IMR-90 (cell line): ENCODE measurements around the gene ATP10D. TPM values are rescaled to one million over a fixed set of nuclear protein-coding genes. Genes with fewer than 3 reads are reported as not detected.

Source experiments
- ATAC-seq: fragments of 200-7000 bp; cut with Tn5 transposase; 2 replicates; pipeline ENCODE4 v1.9.1; 2020; ENCODE audit warnings: low read depth, mild to moderate bottlenecking, moderate library complexity
- BruUV-seq: library from RNA; stranded (reverse); fragments of 400-500 nt; replicated peaks from 2 replicates; lab custom pipeline; 2021; lab: Mats Ljungman, UMichigan
- CTCF ChIA-PET: fragments of 300-600 bp; formaldehyde crosslinking; extraction: SDS; loops from one replicate; lab custom pipeline; 2021; ENCODE audit warnings: antibody characterized with exemption; lab: Yijun Ruan, JAX
- POLR2A ChIA-PET: fragments of 300-600 bp; sonication (Branson Sonifier 250); formaldehyde crosslinking; loops from one replicate; lab custom pipeline; 2022; ENCODE audit warnings: antibody characterized with exemption; ENCODE audit not compliant: unreplicated experiment; lab: Charles Lee
- DNase-seq: peaks from one replicate; pipeline ENCODE4 v3.0.0; 2013
- H2AFZ ChIP-seq: replicated peaks from 2 replicates; pipeline ENCODE3; 2013; ENCODE audit warnings: low read length, mild to moderate bottlenecking; ENCODE audit not compliant: poor library complexity
- H2AK5ac ChIP-seq: 2 replicates; pipeline ENCODE4 v1.6.1; 2013; ENCODE audit warnings: low read depth, low read length, inconsistent platforms
- H2AK9ac ChIP-seq: replicated peaks from 2 replicates; pipeline ENCODE3; 2013; ENCODE audit warnings: mild to moderate bottlenecking, low read depth, low read length, moderate library complexity; ENCODE audit not compliant: poor library complexity
- H2BK120ac ChIP-seq: 2 replicates; pipeline ENCODE4 v1.6.1; 2013; ENCODE audit warnings: low read depth, low read length, inconsistent platforms
- H2BK15ac ChIP-seq: 3 replicates; pipeline ENCODE4 v1.6.1; 2013; ENCODE audit warnings: low read depth, low read length, inconsistent platforms
- H2BK20ac ChIP-seq: 2 replicates; pipeline ENCODE4 v1.6.1; 2013; ENCODE audit warnings: low read depth, mild to moderate bottlenecking, inconsistent platforms, low read length, moderate library complexity
- H2BK5ac ChIP-seq: 2 replicates; pipeline ENCODE4 v1.6.1; 2013; ENCODE audit warnings: mild to moderate bottlenecking, low read depth, low read length, inconsistent platforms; ENCODE audit not compliant: poor library complexity, severe bottlenecking
- H3K14ac ChIP-seq: replicated peaks from 2 replicates; pipeline ENCODE4 v1.6.1; 2013; ENCODE audit warnings: low read depth, low read length, inconsistent platforms
- H3K18ac ChIP-seq: 2 replicates; pipeline ENCODE4 v1.6.1; 2013; ENCODE audit warnings: low read depth, low read length, control low read depth
- H3K23ac ChIP-seq: 2 replicates; pipeline ENCODE4 v1.6.1; 2013; ENCODE audit warnings: low read depth, low read length, inconsistent platforms
- H3K27ac ChIP-seq: 2 replicates; pipeline ENCODE4 v1.5.1; 2013; ENCODE audit warnings: mild to moderate bottlenecking, control low read depth, low read length; ENCODE audit not compliant: insufficient read depth
- H3K27me3 ChIP-seq: 2 replicates; pipeline ENCODE4 v1.6.1; 2013; ENCODE audit warnings: low read length; ENCODE audit not compliant: control insufficient read depth, insufficient read depth
- H3K36me3 ChIP-seq: 2 replicates; pipeline ENCODE4 v1.6.1; 2013; ENCODE audit warnings: low read length, mixed read lengths; ENCODE audit not compliant: control insufficient read depth, insufficient read depth
- H3K4ac ChIP-seq: 2 replicates; pipeline ENCODE4 v1.6.1; 2013; ENCODE audit warnings: low read depth, low read length, inconsistent platforms
- H3K4me1 ChIP-seq: 2 replicates; pipeline ENCODE4 v1.6.1; 2013; ENCODE audit warnings: low read length, mixed read lengths; ENCODE audit not compliant: control insufficient read depth, insufficient read depth
- H3K4me2 ChIP-seq: 2 replicates; pipeline ENCODE4 v1.6.1; 2013; ENCODE audit warnings: low read depth, mild to moderate bottlenecking, control low read depth, low read length, moderate library complexity
- H3K4me3 ChIP-seq: 2 replicates; pipeline ENCODE4 v1.5.1; 2013; ENCODE audit warnings: low read depth, mild to moderate bottlenecking, control low read depth, low read length, moderate library complexity; ENCODE audit not compliant: insufficient read depth
- H3K56ac ChIP-seq: 2 replicates; pipeline ENCODE4 v1.6.1; 2013; ENCODE audit warnings: low read length, inconsistent platforms; ENCODE audit not compliant: insufficient read depth; ENCODE audit errors: extremely low read depth
- H3K79me1 ChIP-seq, 2 experiments: 2 replicates each; pipeline ENCODE4 v1.6.1; 2013; ENCODE audit warnings: low read length in 2 of 2, inconsistent platforms in 1 of 2, low read depth in 1 of 2
- H3K9ac ChIP-seq: 2 replicates; pipeline ENCODE4 v1.6.1; 2013; ENCODE audit warnings: low read depth, low read length, control low read depth
- H3K9me1 ChIP-seq: 2 replicates; pipeline ENCODE4 v1.6.1; 2013; ENCODE audit warnings: low read length, inconsistent platforms; ENCODE audit not compliant: insufficient read depth
- H3K9me3 ChIP-seq: 2 replicates; pipeline ENCODE4 v1.6.1; 2013; ENCODE audit warnings: low read length; ENCODE audit not compliant: control insufficient read depth, insufficient read depth
- H4K20me1 ChIP-seq: 2 replicates; pipeline ENCODE4 v1.6.1; 2013; ENCODE audit warnings: low read length, inconsistent platforms; ENCODE audit not compliant: insufficient read depth
- H4K5ac ChIP-seq: 2 replicates; pipeline ENCODE4 v1.6.1; 2013; ENCODE audit warnings: mild to moderate bottlenecking, low read depth, low read length, control low read depth
- H4K8ac ChIP-seq, 2 experiments: 2 replicates each; pipeline ENCODE4 v1.6.1; 2013; ENCODE audit warnings: low read depth in 2 of 2, low read length in 2 of 2, control low read depth in 1 of 2, inconsistent platforms in 1 of 2
- H4K91ac ChIP-seq: 2 replicates; pipeline ENCODE4 v1.6.1; 2013; ENCODE audit warnings: low read depth, low read length, inconsistent platforms; ENCODE audit not compliant: insufficient read depth
- CHD1 ChIP-seq: IDR thresholded peaks from 2 replicates; pipeline ENCODE4 v1.6.1; 2012; ENCODE audit warnings: low read depth, low read length, improper control_type of control experiment
- MAFK ChIP-seq: IDR thresholded peaks from 2 replicates; pipeline ENCODE4 v1.6.1; 2012; ENCODE audit warnings: low read depth, low read length, improper control_type of control experiment
- NFE2L2 ChIP-seq: fragments of 150-350 bp; IDR thresholded peaks from 2 replicates; pipeline ENCODE4 v1.6.1; 2016; ENCODE audit warnings: low read depth, mild to moderate bottlenecking, low read length
- POLR2A ChIP-seq: IDR thresholded peaks from 2 replicates; pipeline ENCODE4 v1.6.1; 2012; ENCODE audit warnings: mild to moderate bottlenecking, low read depth, low read length
- RCOR1 ChIP-seq: IDR thresholded peaks from 2 replicates; pipeline ENCODE4 v1.6.1; 2012; ENCODE audit warnings: mild to moderate bottlenecking, low read length, improper control_type of control experiment; ENCODE audit not compliant: insufficient replicate concordance
- RFX5 ChIP-seq: IDR thresholded peaks from 2 replicates; pipeline ENCODE4 v1.8.0; 2012; ENCODE audit warnings: low read depth, mild to moderate bottlenecking, low read length, moderate library complexity
- WGBS, 2 experiments: methylation state at CpG; one replicate each; pipeline versions ENCODE4 v1.1.5 to v1.1.7; 2013; ENCODE audit warnings: missing lambda C conversion rate in 2 of 2; ENCODE audit not compliant: insufficient read length in 1 of 2; ENCODE audit errors: extremely low coverage in 2 of 2; 5-methylcytosine and 5-hydroxymethylcytosine counted together
- dilution Hi-C: fragments of 300-500 bp; cut with HindIII; formaldehyde crosslinking; loops from one replicate; pipeline ENCODE4 v1.14.3; 2018; ENCODE audit warnings: low sequenced_read_pairs; ENCODE audit not compliant: unreplicated experiment
- in situ Hi-C: fragments of 300-500 bp; cut with MboI; formaldehyde crosslinking; loops from 3 replicates; pipeline ENCODE4 v1.14.3; 2019; ENCODE audit warnings: low sequenced_read_pairs, inconsistent platforms, mixed read lengths
- intact Hi-C: fragments of 100-400 bp; cut with micrococcal nuclease; formaldehyde crosslinking; loops from 2 replicates; pipeline ENCODE4 v1.10.0; 2022
- polyA plus RNA-seq, 3 experiments: library from polyadenylated mRNA; depleted of rRNA; stranded (reverse); fragments of >200 nt; gene quantifications; 2 replicates each; pipeline ENCODE4 v1.2.3, GENCODE V29; 2012; ENCODE audit warnings: low replicate concordance in 1 of 3
- total RNA-seq: library from RNA; depleted of rRNA; stranded (reverse); fragments of >200 nt; gene quantifications from 2 replicates; pipeline ENCODE4 v1.2.3, GENCODE V29; 2012

Gene ATP10D
- total and polyA plus RNA-seq, 2 of the 4 experiments (the other 2 are of a cell fraction): 28.9 to 135 TPM

GRCh38 chr4:47567511-47567910 lies 82.4 kb downstream of the ATP10D start:
- H4K91ac ChIP-seq: no peak overlapping the region
- no CpG with 5 or more reads among the region's 1 CpG for WGBS, 2 experiments
- dilution Hi-C loops (no loop called here), intact Hi-C loops (loop anchor here (10.0 kb wide), 2 partner anchors 53 to 183 kb away; no protein-coding TSS in a partner anchor), in situ Hi-C loops (loop anchor here (25.0 kb wide), 1 partner anchor 630 kb away; no protein-coding TSS in a partner anchor)
- H3K23ac ChIP-seq: no peak overlapping the region
- H3K27ac ChIP-seq: no peak overlapping the region
- no peak overlapping the region for H2BK15ac ChIP-seq
- H3K9me3 ChIP-seq: no peaks in the 10 kb centered on the region
- no peak overlapping the region for H2BK5ac ChIP-seq
- no peak overlapping the region for H2AFZ ChIP-seq
- H3K36me3 ChIP-seq: peaks cover 21% of the 10 kb centered on the region
- CTCF ChIA-PET: no interaction called here
- H3K4me3 ChIP-seq: no peak overlapping the region
- H3K9me1 ChIP-seq: peaks cover 6% of the 10 kb centered on the region
- H4K5ac ChIP-seq: no peak overlapping the region
- no peak overlapping the region for H2AK9ac ChIP-seq
- no peaks in the 10 kb centered on the region for H4K20me1 ChIP-seq
- TF ChIP-seq CHD1 (no peak), NFE2L2 (no peak), POLR2A (no peak), MAFK (no peak), RCOR1 (no peak), RFX5 (no peak)
- H3K18ac ChIP-seq: no peak overlapping the region
- no peak overlapping the region for H3K4ac ChIP-seq
- peak; percentile 69 for ATAC-seq
- H3K79me1 ChIP-seq: peaks cover 3 to 9% of the 10 kb centered on the region in 2 experiments; a peak in 2 of 4 replicates
- H2BK20ac ChIP-seq: no peak overlapping the region
- POLR2A ChIA-PET: no interaction called here
- no peak overlapping the region for H3K56ac ChIP-seq
- no peak overlapping the region for H4K8ac ChIP-seq
- no peak overlapping the region for H3K14ac ChIP-seq
- peak; percentile 43 for DNase-seq
- no peak overlapping the region for H2AK5ac ChIP-seq
- no peaks in the 10 kb centered on the region for H3K27me3 ChIP-seq
- peaks cover 2% of the 10 kb centered on the region; the same call in 1 of the 2 replicates for H3K4me1 ChIP-seq
- H3K9ac ChIP-seq: no peak overlapping the region
- no peak overlapping the region for H2BK120ac ChIP-seq
- no peak overlapping the region for H3K4me2 ChIP-seq
- BruUV-seq: no TSS peak
